Placental pericyte (primary cell): ENCODE measurements around the gene ZMYND8. TPM values are rescaled to one million over a fixed set of nuclear protein-coding genes. Genes with fewer than 3 reads are reported as not detected.

Experiments used
- small RNA-seq: library from RNA; depleted of rRNA; stranded (forward); fragments of <200 nt; gene quantifications from one replicate; pipeline ENCODE3, GENCODE V24; 2012; ENCODE audit warnings: low replicate concordance
- total RNA-seq: library from RNA; depleted of rRNA; stranded (reverse); fragments of >200 nt; gene quantifications from 2 replicates; pipeline ENCODE4 v1.2.3, GENCODE V29; 2012

ZMYND8 gene
- 26.8 and 27.6 TPM in 2 replicates for total RNA-seq

DNA sequence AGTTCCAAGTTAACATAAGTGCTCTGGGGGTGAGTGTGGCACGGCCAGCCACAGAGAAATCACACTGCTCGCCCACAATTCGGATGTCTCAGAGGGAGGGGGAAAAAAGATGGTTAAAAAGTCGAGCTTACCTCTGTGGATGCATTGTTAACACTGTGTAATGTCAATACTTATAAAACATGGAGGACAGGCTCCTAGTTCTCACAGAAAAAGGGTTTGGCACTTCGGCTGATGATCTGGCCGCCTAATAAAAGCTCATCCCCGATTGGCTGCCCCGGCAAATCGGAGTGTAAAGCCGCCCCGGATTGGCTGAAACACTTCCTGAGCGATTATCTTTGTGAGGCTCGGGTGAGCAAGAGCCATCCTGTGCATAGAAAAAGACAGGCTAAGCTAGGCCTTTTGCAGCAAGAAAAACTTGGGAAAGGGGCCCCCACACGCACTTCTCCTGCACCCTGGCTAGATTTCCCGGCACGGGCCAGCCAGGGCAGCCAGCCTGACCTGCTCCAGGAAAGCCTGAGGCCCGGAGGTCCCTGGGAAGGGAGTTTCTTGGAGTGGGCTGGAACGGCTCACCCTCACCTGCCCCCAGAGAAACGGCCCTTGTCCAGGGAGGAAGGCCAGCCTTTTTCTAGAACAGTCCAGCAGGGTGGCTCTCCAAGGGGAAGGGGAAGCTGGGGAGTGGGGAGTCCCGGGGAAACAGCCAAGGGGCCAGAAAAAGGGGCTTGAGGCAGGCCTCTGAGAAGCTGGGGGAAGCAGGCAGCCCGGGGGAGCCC is at the start of gene ZMYND8:
ZMYND8 (minus strand) TSS at position 174 of the 770 bp plus-strand sequence; CDS start at position 145, 29 bp downstream.

Small RNA genes lying within 50 kb of the gene (small RNA-seq; reads per million reads assigned to genes)
- gene MIR3616 = not detected

Other genes with a start within 250 kb of the ZMYND8 start
- 48.4 and 57.4 TPM in 2 replicates for gene NCOA3, start 145.2 kb upstream of the ZMYND8 start, total RNA-seq